GM12878 (cell line): Measurements from ENCODE around the gene NOVA2. TPM values are rescaled to one million over a fixed set of nuclear protein-coding genes. Genes with fewer than 3 reads are reported as not detected.

Experiments used
- BACH1 ChIP-seq: fragments of 450-650 bp; IDR thresholded peaks from 2 replicates; pipeline ENCODE4 v1.6.1; 2017; ENCODE audit warnings: mild to moderate bottlenecking, borderline replicate concordance
- BRCA1 ChIP-seq: IDR thresholded peaks from 2 replicates; pipeline ENCODE4 v1.6.1; 2011; ENCODE audit warnings: low read depth, low read length, improper control_type of control experiment
- CBX5 ChIP-seq: sonication (generic); IDR thresholded peaks from 2 replicates; pipeline ENCODE4 v1.6.1; 2016; ENCODE audit warnings: low read depth, moderate library complexity, mild to moderate bottlenecking, inconsistent platforms
- E2F8 ChIP-seq: fragments of 450-650 bp; IDR thresholded peaks from 2 replicates; pipeline ENCODE4 v1.6.1; 2018; ENCODE audit warnings: mild to moderate bottlenecking, low read depth, moderate library complexity; ENCODE audit not compliant: partially characterized antibody
- EZH2 ChIP-seq: IDR thresholded peaks from 2 replicates; pipeline ENCODE4 v1.6.1; 2012; ENCODE audit warnings: low read depth, mild to moderate bottlenecking, control low read depth, inconsistent platforms, low read length, borderline replicate concordance; ENCODE audit not compliant: control insufficient read depth
- LARP7 ChIP-seq: fragments of 450-650 bp; IDR thresholded peaks from 2 replicates; pipeline ENCODE4 v1.6.1; 2017; ENCODE audit warnings: mild to moderate bottlenecking
- NFYA ChIP-seq: IDR thresholded peaks from 2 replicates; pipeline ENCODE4 v1.6.1; 2011; ENCODE audit warnings: low read depth, mild to moderate bottlenecking, low read length, improper control_type of control experiment, borderline replicate concordance
- PBX3 ChIP-seq: IDR thresholded peaks from 2 replicates; pipeline ENCODE4 v1.6.1; 2011; ENCODE audit warnings: mild to moderate bottlenecking, low read depth, low read length, moderate library complexity; ENCODE audit not compliant: insufficient replicate concordance
- POLR2A ChIP-seq: IDR thresholded peaks from 2 replicates; pipeline ENCODE4 v1.6.1; 2011; ENCODE audit warnings: low read depth, mild to moderate bottlenecking, low read length
- POLR2AphosphoS5 ChIP-seq: IDR thresholded peaks from 2 replicates; pipeline ENCODE4 v1.6.1; 2011; ENCODE audit warnings: mild to moderate bottlenecking, low read length, inconsistent platforms
- POU2F2 ChIP-seq: IDR thresholded peaks from 3 replicates; pipeline ENCODE4 v1.6.1; 2011; ENCODE audit warnings: low read depth, mild to moderate bottlenecking, low read length, borderline replicate concordance
- RB1 ChIP-seq: fragments of 450-650 bp; formaldehyde crosslinking; IDR thresholded peaks from 2 replicates; pipeline ENCODE4 v1.6.1; 2017; ENCODE audit warnings: mild to moderate bottlenecking, borderline replicate concordance
- RELA ChIP-seq: fragments of 450-650 bp; IDR thresholded peaks from 2 replicates; pipeline ENCODE4 v1.8.0; 2014; ENCODE audit warnings: borderline replicate concordance; ENCODE audit not compliant: partially characterized antibody
- SRF ChIP-seq, 2 experiments: IDR thresholded peaks; 2 replicates each; pipeline ENCODE4 v1.6.1; 2011; ENCODE audit warnings: low read depth in 2 of 2, low read length in 2 of 2, mild to moderate bottlenecking in 1 of 2, moderate library complexity in 1 of 2
- ZNF217 ChIP-seq: fragments of 450-650 bp; IDR thresholded peaks from 2 replicates; pipeline ENCODE4 v1.6.1; 2017; ENCODE audit warnings: antibody characterized with exemption, mild to moderate bottlenecking
- polyA plus RNA-seq, 11 experiments: library from polyadenylated mRNA; depleted of rRNA in 4 of 11; unstranded in 6 of 11; stranded (reverse) in 5 of 11; fragments of >200 nt; fragmentation: Nextera tagmentation in 4 of 11; fragmentation: Illumina TruSeq in 1 of 11; extraction: Ambion mirVana in 4 of 11; extraction: Trizol in 1 of 11; gene quantifications; 1 replicate in 1 of 11; 2 replicates in 10 of 11; pipeline versions ENCODE4 v1.2.1 to v1.2.3, GENCODE V29; 2011 to 2016; ENCODE audit warnings: inconsistent platforms in 2 of 11, missing spikeins in 2 of 11, low read depth in 1 of 11
- total RNA-seq, 4 experiments: library from RNA; depleted of rRNA in 3 of 4; stranded (reverse); fragments of >200 nt in 3 of 4; fragmentation: Illumina TruSeq in 1 of 4; extraction: Trizol in 1 of 4; gene quantifications; 2 replicates each; pipeline versions ENCODE4 v1.2.1 to v1.2.3, GENCODE V29; 2013 to 2021
- TF ChIP-seq, protein P1 (sequence below): fragments of 450-650 bp; IDR thresholded peaks from 2 replicates; pipeline ENCODE4 v1.6.1; 2017; ENCODE audit warnings: mild to moderate bottlenecking
- TF ChIP-seq, protein P2 (sequence below): fragments of 450-650 bp; IDR thresholded peaks from 2 replicates; pipeline ENCODE4 v1.6.1; 2016; ENCODE audit warnings: mild to moderate bottlenecking, moderate library complexity, borderline replicate concordance

NOVA2 gene
- total and polyA plus RNA-seq, 10 of the 15 experiments (the other 5 are each of a cell fraction or from before 2014, with no cell fraction given): under 0.01 to 0.44 (median 0.03) TPM; not detected in 4

DNA sequence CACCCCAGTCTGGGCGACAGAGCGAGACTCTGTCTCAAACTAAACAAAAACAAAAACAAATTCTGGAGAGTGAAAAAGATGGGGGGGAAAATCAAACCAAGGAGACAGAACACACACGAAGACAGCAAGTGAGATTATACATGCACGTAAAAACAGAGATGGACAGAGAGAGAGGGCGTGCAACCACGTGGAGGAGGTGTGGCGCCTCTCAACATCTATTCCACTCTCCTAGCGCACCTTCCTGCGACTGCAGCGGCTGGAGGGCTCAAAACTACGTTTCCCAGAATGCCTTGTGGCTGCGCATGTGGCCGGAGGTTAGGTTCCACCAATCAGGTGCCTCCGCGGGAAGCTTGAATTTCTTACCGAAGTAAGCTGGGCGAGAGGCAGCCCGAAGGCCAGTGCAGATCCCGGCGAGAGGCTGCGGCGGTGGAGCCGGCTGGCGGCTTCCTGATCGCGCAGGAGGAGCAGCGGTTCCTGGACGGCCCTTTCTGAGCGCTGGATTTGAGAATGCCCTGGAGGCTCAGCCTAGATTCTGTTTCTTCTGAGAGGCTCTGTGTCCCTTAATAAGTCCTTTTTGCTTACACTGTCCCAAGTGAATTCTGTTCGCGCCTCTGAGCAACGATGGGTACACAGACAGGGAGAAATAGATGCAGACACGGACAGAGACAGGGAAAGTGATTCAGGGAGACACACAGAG lies 46.0 kb downstream of the NOVA2 start (continued):
- TF ChIP-seq CBX5 (no peak), RELA (peak; percentile 26), RB1 (no peak), POLR2A (peak; percentile 82), ZNF217 (no peak), POLR2AphosphoS5 (peak; percentile 62), SRF (IDR thresholded peaks at IDR 0.05; ENCODE audit: low read depth in 2 of 2, low read length in 2 of 2) (no peak), BRCA1 (no peak), E2F8 (no peak), EZH2 (no peak), NFYA (peak; percentile 60), BACH1 (no peak), LARP7 (peak; percentile 56; the same call in 1 of the 2 replicates), POU2F2 (0 out of 3 replicates have a peak, but pooled peaks have one; percentile 62), PBX3 (no peak)
- TF ChIP-seq, protein P1, sequence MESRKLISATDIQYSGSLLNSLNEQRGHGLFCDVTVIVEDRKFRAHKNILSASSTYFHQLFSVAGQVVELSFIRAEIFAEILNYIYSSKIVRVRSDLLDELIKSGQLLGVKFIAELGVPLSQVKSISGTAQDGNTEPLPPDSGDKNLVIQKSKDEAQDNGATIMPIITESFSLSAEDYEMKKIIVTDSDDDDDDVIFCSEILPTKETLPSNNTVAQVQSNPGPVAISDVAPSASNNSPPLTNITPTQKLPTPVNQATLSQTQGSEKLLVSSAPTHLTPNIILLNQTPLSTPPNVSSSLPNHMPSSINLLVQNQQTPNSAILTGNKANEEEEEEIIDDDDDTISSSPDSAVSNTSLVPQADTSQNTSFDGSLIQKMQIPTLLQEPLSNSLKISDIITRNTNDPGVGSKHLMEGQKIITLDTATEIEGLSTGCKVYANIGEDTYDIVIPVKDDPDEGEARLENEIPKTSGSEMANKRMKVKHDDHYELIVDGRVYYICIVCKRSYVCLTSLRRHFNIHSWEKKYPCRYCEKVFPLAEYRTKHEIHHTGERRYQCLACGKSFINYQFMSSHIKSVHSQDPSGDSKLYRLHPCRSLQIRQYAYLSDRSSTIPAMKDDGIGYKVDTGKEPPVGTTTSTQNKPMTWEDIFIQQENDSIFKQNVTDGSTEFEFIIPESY: no peak
- TF ChIP-seq, protein P2, sequence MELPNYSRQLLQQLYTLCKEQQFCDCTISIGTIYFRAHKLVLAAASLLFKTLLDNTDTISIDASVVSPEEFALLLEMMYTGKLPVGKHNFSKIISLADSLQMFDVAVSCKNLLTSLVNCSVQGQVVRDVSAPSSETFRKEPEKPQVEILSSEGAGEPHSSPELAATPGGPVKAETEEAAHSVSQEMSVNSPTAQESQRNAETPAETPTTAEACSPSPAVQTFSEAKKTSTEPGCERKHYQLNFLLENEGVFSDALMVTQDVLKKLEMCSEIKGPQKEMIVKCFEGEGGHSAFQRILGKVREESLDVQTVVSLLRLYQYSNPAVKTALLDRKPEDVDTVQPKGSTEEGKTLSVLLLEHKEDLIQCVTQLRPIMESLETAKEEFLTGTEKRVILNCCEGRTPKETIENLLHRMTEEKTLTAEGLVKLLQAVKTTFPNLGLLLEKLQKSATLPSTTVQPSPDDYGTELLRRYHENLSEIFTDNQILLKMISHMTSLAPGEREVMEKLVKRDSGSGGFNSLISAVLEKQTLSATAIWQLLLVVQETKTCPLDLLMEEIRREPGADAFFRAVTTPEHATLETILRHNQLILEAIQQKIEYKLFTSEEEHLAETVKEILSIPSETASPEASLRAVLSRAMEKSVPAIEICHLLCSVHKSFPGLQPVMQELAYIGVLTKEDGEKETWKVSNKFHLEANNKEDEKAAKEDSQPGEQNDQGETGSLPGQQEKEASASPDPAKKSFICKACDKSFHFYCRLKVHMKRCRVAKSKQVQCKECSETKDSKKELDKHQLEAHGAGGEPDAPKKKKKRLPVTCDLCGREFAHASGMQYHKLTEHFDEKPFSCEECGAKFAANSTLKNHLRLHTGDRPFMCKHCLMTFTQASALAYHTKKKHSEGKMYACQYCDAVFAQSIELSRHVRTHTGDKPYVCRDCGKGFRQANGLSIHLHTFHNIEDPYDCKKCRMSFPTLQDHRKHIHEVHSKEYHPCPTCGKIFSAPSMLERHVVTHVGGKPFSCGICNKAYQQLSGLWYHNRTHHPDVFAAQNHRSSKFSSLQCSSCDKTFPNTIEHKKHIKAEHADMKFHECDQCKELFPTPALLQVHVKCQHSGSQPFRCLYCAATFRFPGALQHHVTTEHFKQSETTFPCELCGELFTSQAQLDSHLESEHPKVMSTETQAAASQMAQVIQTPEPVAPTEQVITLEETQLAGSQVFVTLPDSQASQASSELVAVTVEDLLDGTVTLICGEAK: no peak; the same call in 1 of the 2 replicates
